Raji (cell line): ENCODE measurements around the gene NT5C2.

Source experiments
- POLR2A ChIP-seq: IDR thresholded peaks from 2 replicates; pipeline ENCODE4 v1.6.1; 2011; ENCODE audit warnings: low read depth, low read length, control low read depth; ENCODE audit not compliant: insufficient read depth

Gene NT5C2

GRCh38 chr10:103168438-103168837 lies 24.6 kb downstream of the NT5C2 start:
- no peak for TF ChIP-seq POLR2A

GRCh38 chr10:103166523-103166922 lies 26.5 kb downstream of the NT5C2 start:
- TF ChIP-seq POLR2A = no peak

GRCh38 chr10:103157246-103157645 lies 35.8 kb downstream of the NT5C2 start:
- no peak for TF ChIP-seq POLR2A

GRCh38 chr10:103155471-103156085 lies 37.5 kb downstream of the NT5C2 start:
- TF ChIP-seq POLR2A = no peak

- no peak for TF ChIP-seq POLR2A
These were observed 38.4 kb downstream of the NT5C2 start for GRCh38 chr10:103154521-103155299.

- no peak for TF ChIP-seq POLR2A
These were observed 39.5 kb downstream of the NT5C2 start for GRCh38 chr10:103153302-103154197.

GRCh38 chr10:103149991-103150622 lies 43.0 kb downstream of the NT5C2 start:
- TF ChIP-seq POLR2A = no peak

GRCh38 chr10:103147645-103148044 lies 45.4 kb downstream of the NT5C2 start:
- no peak for TF ChIP-seq POLR2A

- no peak for TF ChIP-seq POLR2A
These were observed 47.1 kb downstream of the NT5C2 start for GRCh38 chr10:103145860-103146466.

- TF ChIP-seq POLR2A = no peak
These were observed 48.0 kb downstream of the NT5C2 start for GRCh38 chr10:103145046-103145445.

- TF ChIP-seq POLR2A = no peak
These were observed 49.0 kb downstream of the NT5C2 start for GRCh38 chr10:103144041-103144440.

GRCh38 chr10:103141950-103142349 lies 51.1 kb downstream of the NT5C2 start:
- no peak for TF ChIP-seq POLR2A

- no peak for TF ChIP-seq POLR2A
These were observed 52.6 kb downstream of the NT5C2 start for GRCh38 chr10:103140469-103140868.

GRCh38 chr10:103139803-103140202 lies 53.3 kb downstream of the NT5C2 start:
- no peak for TF ChIP-seq POLR2A

- no peak for TF ChIP-seq POLR2A
These were observed 62.2 kb downstream of the NT5C2 start for GRCh38 chr10:103130910-103131309.
